Measurements from ENCODE around the gene CAMK2D. TPM values are rescaled to one million over a fixed set of nuclear protein-coding genes. Genes with fewer than 3 reads are reported as not detected.

The CAMK2D gene
- total RNA-seq, 1 experiment from 2014 or later = 29.5 TPM

- intact Hi-C loops (cut with micrococcal nuclease; ENCODE audit: unreplicated experiment) = no loop called here
These were observed 219.6 kb downstream of the CAMK2D start for GRCh38 chr4:113541933-113542332.

GRCh38 chr4:113540859-113541258, 220.7 kb downstream of the CAMK2D start:
- peak; percentile 28 for DNase-seq (ENCODE audit: low read depth, low spot score)
- ChIA-PET POLR2A (no interaction called here), CTCF (no interaction called here)
- Histone ChIP-seq H3K4me1 (ENCODE audit: control insufficient read depth, insufficient read depth, low read length) (no peaks in the 10 kb centered on the region), H3K27me3 (ENCODE audit: control insufficient read depth, insufficient read depth, low read length) (no peaks in the 10 kb centered on the region), H3K4me3 (ENCODE audit: low read depth in 2 of 2, low read length in 2 of 2) (no peak overlapping the region), H3K27ac (ENCODE audit: low read length) (no peak overlapping the region), H3K36me3 (ENCODE audit: control insufficient read depth, insufficient read depth, low read length) (no peaks in the 10 kb centered on the region; the same call in 1 of the 2 replicates), H3K9me3 (ENCODE audit: control insufficient read depth, insufficient read depth, low read depth, low read length) (no peaks in the 10 kb centered on the region)
- BruUV-seq (replicated peaks) = no TSS peak
- TF ChIP-seq, protein P1, sequence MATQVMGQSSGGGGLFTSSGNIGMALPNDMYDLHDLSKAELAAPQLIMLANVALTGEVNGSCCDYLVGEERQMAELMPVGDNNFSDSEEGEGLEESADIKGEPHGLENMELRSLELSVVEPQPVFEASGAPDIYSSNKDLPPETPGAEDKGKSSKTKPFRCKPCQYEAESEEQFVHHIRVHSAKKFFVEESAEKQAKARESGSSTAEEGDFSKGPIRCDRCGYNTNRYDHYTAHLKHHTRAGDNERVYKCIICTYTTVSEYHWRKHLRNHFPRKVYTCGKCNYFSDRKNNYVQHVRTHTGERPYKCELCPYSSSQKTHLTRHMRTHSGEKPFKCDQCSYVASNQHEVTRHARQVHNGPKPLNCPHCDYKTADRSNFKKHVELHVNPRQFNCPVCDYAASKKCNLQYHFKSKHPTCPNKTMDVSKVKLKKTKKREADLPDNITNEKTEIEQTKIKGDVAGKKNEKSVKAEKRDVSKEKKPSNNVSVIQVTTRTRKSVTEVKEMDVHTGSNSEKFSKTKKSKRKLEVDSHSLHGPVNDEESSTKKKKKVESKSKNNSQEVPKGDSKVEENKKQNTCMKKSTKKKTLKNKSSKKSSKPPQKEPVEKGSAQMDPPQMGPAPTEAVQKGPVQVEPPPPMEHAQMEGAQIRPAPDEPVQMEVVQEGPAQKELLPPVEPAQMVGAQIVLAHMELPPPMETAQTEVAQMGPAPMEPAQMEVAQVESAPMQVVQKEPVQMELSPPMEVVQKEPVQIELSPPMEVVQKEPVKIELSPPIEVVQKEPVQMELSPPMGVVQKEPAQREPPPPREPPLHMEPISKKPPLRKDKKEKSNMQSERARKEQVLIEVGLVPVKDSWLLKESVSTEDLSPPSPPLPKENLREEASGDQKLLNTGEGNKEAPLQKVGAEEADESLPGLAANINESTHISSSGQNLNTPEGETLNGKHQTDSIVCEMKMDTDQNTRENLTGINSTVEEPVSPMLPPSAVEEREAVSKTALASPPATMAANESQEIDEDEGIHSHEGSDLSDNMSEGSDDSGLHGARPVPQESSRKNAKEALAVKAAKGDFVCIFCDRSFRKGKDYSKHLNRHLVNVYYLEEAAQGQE (IDR thresholded peaks at IDR 0.05; ENCODE audit: insufficient read depth in 1 of 2, low read depth in 2 of 2, low read length in 1 of 2) = no peak
- intact Hi-C loops (cut with micrococcal nuclease; ENCODE audit: unreplicated experiment) = no loop called here
- ATAC-seq = no peak
- in situ Hi-C loops (cut with HindIII; ENCODE audit: low pct_unique_long_range_greater_than_20kb, low sequenced_read_pairs) = no loop called here

More at GRCh38 chr4:113541933-113542332, 219.6 kb downstream of the CAMK2D start:
- Histone ChIP-seq H3K4me3 (ENCODE audit: low read depth in 2 of 2, low read length in 2 of 2) (no peak overlapping the region), H3K4me1 (ENCODE audit: control insufficient read depth, insufficient read depth, low read length) (no peaks in the 10 kb centered on the region), H3K27ac (ENCODE audit: low read length) (no peak overlapping the region), H3K27me3 (ENCODE audit: control insufficient read depth, insufficient read depth, low read length) (no peaks in the 10 kb centered on the region), H3K36me3 (ENCODE audit: control insufficient read depth, insufficient read depth, low read length) (no peaks in the 10 kb centered on the region; the same call in 1 of the 2 replicates), H3K9me3 (ENCODE audit: control insufficient read depth, insufficient read depth, low read depth, low read length) (no peaks in the 10 kb centered on the region)
- ATAC-seq (no peak), DNase-seq (ENCODE audit: low read depth, low spot score) (no peak)
- TF ChIP-seq SIN3A (IDR thresholded peaks at IDR 0.05; ENCODE audit: borderline replicate concordance, insufficient read depth, low read depth, low read length) (no peak), TCF7L2 (IDR thresholded peaks at IDR 0.05; ENCODE audit: low read depth, low read length) (no peak), POLR2AphosphoS5 (IDR thresholded peaks at IDR 0.05; ENCODE audit: low read depth, low read length) (no peak)
- TF ChIP-seq, protein P1 (IDR thresholded peaks at IDR 0.05; ENCODE audit: insufficient read depth in 1 of 2, low read depth in 2 of 2, low read length in 1 of 2) = no peak
- TF ChIP-seq, protein P2, sequence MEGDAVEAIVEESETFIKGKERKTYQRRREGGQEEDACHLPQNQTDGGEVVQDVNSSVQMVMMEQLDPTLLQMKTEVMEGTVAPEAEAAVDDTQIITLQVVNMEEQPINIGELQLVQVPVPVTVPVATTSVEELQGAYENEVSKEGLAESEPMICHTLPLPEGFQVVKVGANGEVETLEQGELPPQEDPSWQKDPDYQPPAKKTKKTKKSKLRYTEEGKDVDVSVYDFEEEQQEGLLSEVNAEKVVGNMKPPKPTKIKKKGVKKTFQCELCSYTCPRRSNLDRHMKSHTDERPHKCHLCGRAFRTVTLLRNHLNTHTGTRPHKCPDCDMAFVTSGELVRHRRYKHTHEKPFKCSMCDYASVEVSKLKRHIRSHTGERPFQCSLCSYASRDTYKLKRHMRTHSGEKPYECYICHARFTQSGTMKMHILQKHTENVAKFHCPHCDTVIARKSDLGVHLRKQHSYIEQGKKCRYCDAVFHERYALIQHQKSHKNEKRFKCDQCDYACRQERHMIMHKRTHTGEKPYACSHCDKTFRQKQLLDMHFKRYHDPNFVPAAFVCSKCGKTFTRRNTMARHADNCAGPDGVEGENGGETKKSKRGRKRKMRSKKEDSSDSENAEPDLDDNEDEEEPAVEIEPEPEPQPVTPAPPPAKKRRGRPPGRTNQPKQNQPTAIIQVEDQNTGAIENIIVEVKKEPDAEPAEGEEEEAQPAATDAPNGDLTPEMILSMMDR (IDR thresholded peaks at IDR 0.05) = no peak
- POLR2A ChIA-PET = no interaction called here
- CTCF ChIA-PET = no interaction called here
- in situ Hi-C loops (cut with HindIII; ENCODE audit: low pct_unique_long_range_greater_than_20kb, low sequenced_read_pairs) = no loop called here
- no TSS peak for BruUV-seq (replicated peaks)
